ENCODE results near the gene SNX3.
A peak's percentile ranks its signal among the peaks of the same experiment; 100 is the strongest.
"Not testable (repeated sequence)": the region's sequence is repeated elsewhere in the genome, so short reads cannot be mapped to it uniquely, and the experiment has no call there.

Gene SNX3

DNA sequence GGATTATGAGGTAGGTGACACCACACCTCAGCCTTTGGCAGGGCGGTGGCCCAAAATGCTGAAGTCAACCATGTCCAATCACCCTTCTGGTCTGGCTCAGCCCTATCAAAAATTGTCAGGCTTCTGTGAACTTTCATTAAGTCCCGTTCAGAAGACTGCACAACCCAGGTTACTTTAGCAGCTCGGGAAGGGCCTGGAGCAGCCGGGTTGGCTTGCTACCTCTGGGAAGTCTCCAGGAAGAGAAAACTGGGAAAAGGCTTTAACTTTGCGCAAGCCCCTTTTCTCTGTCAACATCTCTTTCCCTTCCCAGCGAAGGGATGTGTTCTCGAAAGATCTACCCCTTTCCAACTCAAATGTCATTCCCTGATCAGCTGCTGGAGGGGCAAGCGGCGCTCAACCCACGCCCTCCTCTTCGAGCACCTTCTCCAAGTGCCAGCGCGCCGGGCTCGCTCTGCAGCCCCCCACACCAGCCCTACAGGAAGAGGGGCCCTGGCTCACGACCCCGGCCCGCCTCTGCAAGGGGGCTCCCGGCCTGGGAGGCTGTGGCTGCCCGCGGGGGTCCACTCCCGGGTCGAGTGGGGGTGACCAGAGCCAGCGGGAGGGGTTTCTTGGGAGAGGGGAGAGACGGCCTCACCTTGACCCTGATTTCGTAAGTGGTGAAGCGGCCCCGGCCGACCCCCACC, 573 bp downstream of the SNX3 start:
- DNase-seq = peak; percentile 66

DNA sequence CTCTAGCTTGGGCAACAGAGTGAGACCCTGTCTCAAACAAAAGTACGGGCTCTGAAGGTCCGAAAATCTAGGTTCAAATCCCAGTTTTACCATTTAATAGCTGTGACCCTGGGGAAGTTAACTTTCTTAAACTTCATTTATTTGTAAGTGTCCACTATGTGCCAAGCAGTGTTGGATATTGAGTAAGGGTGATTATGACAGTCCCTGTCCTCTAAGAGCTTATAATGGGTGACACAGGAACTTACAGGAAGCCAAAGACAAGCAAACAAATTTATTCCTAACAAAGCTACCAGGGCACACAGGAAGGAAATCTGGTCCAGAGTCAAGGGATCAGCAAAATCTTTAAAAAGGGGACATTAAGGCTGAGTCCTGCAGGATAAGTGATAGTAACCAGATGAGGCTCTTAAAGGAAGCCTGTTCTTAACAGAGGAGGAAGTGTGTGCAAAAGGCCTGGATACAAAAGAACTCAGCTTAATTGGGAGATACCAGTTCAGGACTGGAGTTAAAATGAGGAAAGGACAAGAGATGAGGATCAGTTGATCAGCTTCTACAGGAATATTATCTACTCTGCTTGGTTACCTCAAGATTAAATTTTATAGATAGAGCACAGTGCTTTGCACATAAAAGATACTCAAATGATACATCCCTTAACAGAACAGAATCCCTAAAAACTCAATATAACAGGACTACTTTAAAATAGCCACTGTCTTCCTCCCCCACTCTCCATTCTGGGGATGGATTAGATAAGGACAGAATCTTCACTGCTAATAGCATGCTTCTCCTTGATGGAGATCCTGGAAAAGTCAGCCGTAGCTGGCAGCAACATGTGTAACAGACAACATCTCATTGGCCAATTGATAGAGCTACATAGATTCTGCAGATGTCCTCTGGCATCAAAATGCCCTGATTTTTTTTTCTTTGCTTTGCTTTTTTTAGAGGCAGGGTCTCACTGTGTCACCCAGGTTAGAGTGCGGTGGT, 6.1 kb downstream of the SNX3 start:
- no peak for DNase-seq

DNA sequence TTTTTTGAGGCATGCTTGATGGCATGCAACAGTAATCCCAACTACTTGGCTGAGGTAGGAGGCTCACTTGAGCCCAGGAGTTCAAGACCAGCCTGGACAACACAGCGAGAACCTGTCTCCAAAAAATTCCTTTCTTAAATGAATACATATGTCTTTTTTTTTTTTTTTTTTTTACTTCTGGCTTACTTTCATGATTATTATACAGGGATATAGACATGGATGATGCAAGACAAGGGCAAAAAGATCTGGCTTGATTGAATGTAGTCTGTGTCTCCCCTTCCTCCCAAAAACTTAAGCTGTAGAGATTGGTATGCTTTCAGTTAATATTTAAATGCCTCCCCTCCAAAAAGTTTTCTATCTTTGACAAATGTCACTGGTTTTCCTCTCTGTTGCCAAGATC, 7.6 kb downstream of the SNX3 start:
- no peak for DNase-seq

DNA sequence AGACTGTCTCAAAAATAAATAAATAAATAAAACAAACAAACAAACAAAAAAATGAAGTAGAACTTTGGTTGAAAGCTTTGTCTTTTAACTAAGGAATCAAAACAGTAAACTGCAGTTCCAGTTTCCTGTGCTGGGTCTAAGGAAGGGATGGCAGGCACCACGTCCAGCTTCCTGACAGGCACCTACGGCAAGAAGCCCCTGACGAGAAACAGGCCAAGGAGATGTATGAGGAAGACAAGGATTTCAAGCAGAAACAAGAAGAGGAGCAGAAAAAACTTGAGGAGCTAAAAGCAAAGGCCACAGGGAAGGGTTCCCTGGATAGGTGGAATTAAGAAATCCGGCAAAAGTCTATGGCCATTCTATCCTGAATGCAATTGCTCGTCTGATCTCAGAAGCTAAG, 8.8 kb downstream of the SNX3 start:
- DNase-seq = no peak

DNA sequence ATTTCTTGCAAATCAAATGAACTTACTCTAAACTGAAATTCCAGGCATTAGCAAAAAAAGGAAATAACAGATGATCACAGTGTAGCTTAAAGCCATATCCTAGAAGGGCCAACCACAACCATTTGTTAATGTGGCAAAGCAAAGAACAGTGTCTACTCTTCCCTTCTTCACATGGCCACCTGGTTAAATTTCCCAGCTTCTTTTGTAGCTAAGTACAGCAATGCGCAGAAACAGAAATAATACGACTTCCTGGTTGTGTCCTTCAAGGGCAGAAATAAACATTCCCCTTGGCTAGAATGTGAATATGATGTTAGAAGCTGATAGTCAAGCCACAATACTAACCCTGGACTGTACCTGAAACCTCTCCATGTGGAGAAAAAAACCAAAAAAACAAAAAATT, 9.6 kb downstream of the SNX3 start:
- DNase-seq = no peak

DNA sequence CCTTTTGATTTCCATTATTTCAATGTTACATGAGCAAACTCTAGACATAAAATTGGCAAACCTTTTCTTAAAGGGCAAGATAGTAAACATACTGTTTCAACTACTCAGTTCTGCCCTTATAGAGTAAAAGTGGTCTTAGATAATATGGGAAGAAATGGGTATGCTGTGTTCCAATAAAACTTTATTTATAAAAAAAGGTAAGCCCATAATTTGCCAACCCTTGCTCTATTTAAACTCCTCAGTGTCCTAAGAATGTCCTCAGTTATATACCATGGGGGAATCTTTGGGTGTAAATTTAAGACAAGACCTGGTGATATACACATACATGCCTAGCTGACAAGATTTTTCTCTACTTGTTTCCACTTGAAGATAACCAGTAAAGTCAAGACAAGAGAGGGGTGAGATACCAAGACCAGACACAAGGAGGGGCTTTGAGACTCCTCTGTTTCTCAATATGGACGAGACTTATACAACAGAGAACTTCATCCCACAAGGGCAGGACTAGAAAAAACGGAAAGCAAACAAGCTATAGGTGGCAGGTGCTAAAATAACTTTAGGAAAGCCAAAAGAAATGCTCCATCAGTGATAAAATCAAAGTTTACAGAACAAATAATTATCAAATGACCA, 10.5 kb downstream of the SNX3 start:
- DNase-seq = no peak

DNA sequence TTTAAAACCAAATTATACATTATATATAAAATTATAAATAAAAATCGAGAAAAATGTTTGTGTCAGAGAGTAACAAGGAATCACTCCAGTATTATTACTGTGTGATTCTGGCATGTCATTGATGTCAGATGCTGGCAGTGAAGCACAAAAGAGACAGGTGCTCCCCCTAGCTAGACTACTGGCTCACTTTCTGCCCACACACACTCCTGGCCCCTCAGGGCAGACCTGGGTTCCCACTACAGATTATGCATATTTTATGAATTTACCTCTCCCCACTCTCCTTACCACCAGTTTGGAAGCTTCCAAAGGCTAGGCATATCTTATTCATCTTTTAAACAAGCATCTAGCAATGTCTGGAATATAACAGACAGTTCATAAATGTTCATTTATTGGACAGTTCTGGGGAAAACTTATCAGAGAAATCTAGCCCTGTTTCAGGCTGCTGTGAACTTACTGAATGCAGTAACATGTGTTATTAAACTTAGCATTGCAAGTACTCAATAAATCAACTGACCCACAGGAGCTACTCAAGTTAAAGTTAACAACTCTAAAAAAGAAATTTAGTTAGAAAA, 12.8 kb downstream of the SNX3 start:
- DNase-seq = no peak

DNA sequence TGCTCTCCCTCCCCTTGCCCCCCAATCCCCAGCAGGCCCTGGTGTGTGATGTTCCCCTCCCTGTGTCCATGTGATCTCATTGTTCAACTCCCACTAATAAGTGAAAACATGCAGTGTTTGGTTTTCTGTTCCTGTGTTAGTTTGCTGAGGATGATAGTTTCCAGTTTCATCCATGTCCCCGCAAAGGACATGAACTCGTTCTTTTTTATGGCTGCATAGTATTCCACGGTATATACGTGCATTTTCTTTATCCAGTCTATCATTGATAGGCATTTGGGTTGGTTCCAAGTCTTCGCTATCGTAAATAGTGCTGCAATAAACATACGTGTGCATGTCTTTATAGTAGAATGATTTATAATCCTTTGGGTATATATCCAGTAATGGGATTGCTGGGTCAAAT, 15.7 kb downstream of the SNX3 start:
- not testable (repeated sequence) for DNase-seq

DNA sequence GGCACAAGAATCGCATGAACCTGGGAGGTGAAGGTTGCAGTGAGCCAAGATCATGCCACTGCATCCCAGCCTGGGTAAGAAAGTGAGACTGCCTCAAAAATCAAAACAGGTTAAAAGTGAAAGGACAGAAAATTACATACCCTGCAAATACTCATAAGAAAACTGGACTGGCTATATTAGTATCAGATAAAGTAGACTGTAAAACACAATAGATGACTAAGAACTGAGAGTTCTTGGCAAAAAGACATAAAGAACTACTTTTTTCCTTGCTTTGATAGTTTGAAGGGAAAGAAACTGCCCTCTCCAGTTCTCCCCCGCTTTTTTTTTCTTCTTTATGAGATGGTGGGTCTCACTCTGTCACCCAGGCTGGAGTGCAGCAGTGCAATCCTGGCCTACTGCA, 17.0 kb downstream of the SNX3 start:
- DNase-seq = no peak

DNA sequence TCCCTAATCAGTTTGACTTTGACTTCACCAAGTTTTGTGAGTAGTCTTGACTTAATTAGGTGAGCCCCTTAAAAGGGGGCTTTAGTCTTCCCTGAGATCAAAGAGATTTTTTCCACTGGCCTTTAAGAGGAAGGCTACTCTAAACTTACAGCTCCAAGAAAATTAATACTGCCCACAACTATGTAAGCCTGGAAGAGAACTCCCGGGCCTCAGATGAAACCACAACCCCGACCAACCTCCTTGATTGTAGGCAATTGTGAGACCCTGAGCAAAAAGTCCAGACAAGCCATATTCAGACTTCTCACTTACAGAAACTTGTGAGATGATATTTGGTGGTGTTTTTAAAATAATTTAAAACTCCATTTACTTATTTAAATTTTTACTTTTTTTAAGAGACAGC, 18.1 kb downstream of the SNX3 start:
- DNase-seq = no peak

DNA sequence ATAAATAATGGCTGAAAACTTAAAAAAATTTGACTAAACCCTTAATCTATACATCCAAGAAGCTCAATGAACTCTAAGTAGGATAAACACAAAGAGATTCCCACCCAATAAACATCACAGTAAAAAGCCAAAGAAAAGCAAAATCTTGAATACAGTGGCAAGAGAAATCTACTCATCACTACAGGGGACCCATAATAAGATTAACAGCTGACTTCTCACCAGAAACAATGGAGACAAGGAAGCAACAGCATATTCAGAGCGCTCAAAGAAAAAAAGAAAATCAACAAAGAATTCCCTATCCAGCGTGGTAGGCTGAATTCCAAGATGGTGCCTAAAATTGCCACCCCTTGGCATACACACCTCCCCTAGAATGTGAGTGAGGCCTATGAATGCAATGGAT, 18.6 kb downstream of the SNX3 start:
- no peak for DNase-seq

DNA sequence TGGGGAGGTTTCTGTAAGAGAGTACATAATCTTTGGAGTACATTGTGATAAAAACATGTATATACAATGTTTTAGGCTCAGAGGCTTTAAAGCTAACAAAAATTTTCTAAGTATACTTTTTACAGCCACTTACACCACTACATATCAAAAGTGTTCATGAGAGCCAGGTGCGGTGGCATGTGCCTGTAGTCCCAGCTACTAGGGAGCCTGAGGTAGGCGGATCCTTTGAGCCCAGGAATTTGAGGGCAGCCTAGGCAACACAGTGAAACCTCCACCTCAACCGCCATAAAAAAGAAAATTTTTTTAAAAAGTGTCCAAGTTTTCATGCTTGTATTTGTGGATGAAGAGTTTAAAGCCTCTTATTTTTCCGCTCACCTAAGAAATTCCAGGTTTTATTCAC, 22.5 kb downstream of the SNX3 start:
- DNase-seq = no peak

DNA sequence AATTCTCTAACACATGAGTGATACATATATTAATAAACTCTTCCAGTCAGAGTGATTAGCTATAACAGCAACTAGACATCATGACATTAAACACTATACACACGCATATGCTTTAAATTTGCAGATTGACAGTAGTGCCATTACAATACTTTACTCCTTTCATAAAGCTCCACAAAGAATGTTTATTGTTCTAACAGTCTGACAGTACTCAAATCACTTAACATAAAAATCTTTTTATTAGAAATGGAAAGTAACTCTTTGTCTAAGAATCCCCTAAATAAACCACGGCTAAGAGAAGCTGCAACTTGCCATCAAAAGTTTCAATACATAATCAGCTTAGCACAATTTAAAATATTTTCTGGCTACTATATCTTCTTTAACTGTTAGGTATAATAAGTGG, 24.0 kb downstream of the SNX3 start:
- DNase-seq = no peak

DNA sequence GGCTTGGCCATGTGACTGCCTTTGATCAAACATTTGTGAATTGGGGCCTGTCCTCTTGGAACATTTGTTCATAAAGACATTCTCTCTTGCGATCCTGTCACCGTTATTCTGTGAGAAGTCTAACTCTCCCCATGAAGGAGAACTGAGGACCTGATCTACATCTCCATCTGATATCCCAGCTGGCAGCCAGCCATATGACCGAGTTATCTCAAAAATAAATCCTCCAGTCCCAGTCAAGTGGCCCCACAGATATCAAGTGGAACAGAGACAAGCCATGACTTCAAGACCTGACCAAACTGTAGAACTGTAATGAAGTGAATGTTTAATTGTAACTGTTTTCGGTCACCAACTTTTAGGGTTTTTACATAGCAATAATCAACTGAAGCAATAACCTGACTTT, 25.7 kb downstream of the SNX3 start:
- no peak for DNase-seq

DNA sequence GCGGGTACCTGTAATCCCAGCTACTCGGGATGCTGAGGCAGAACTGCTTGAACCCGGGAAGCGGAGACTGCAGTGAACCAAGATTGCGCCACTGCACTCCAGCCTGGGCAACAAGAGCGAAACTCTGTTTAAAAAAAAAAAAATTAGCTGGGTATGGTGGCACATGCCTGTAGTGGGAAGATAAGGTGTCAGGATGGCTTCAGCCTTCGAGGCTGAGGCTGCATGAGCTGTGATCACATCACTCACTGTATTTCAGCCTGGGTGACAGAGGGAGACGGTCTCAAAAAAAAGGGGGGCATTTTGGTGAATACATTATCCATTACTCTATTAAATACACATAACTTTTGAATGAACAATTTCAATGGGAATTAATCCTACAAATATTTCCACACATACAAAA, 32.4 kb downstream of the SNX3 start:
- no peak for DNase-seq

DNA sequence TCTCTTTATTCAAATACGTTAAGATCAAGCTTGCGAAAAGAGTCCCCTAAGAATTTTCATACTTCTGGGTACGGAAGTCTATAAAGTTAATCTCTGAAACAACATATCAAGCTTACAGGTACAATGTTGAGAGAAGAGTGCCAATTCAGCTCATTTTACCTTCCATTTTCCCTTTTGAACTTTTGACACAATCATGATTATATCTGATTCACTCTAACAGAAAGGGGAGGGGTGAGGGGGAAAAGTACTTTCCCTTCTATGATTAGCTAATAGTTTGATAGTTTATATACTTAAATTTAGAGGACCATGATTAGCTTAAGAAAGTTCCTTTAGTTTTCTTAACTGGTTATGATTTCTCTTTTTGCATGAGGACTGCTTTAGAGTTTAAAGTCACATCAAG, 33.5 kb downstream of the SNX3 start:
- DNase-seq = no peak

DNA sequence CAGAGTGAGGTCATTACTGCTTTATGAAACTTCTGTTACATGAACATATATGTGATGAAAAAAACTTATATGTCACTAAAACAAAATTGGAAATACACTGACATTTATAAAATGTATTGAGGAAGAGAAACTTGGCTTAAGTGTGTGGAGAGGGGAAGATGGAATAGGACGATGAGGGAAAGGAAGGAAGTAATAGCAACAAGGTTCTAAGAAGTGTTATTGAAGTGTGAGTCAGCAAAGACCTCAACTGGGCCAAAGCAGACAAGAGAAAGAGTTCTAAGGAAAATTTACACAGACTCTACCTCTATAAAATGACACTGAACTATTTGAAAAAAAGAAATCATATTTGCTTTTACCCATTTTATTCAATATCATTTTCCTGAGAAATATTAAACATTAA, 38.3 kb downstream of the SNX3 start:
- DNase-seq = no peak

DNA sequence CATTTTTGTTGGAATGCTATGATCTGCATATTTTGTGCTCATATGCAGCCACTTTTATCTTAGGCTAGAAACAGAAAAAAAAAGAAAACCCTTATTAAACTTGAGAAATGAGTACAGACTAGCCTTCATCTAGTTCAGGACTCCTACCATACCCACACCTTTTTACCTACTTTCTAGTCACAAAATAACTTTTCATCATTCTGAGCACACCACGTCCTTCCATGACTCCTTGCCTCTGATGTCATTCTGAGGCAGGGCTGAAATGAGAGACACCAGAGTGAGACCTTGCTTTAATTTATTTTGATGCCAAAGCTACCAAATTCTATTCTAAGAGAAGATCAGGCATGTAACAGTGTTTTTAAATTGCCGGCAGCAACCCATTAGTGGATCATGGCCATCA, 38.8 kb downstream of the SNX3 start:
- DNase-seq = no peak

DNA sequence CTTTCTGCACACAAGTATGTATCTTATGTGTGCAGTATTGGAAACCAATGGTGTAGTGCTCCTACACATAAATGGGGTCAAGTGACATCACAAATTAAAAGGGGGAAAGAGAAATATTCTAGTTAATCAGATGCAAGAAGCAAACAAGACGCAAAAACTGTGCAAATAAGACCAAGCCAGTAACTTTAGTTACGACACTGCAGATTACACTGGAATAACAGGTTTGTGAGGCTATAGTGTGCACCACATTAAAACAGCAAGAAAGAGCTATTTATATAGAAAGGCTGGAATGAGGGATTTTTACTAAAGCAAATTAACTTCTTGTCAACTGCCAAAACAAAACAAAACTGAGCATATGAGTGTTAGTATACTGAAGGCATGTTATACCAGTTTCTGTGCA, 49.2 kb downstream of the SNX3 start:
- no peak for DNase-seq

DNA sequence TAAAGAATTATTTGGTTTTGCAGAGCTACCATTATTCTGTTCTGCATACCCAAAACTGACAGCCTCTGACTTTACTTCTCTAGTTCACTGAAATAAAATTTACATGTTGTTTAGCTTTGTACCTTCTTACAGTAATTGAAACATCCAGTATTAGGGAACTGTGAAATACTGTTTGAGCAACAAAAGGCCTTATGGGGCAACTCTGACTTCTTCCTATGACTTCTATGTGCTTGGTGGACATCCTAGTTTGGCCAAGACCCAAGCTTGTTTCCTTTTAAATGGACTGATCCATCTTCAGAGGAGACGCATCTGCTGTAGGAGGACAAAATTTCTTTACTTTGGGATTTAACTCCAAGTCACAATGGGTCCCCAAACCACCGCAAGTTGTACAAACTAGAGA, 50.3 kb downstream of the SNX3 start:
- no peak for DNase-seq

DNA sequence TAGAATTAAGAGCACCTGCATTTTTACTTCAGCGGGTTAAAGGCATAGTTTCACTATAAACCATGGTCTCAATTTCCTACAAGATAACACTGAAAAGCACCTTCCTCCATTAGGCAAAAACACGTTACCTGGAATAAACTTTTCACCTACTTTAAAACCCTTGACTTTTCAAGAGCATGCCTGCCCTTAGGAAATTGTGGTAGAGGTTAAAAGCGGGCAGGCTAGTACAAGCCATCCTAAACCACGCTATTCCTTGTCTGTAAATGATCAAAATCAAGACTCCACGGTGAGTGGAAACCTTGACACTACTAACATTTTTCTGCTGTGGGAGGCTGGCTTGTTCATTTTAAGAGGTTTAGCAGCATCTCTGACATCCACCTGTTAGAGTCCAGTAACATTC, 51.1 kb downstream of the SNX3 start:
- no peak for DNase-seq

DNA sequence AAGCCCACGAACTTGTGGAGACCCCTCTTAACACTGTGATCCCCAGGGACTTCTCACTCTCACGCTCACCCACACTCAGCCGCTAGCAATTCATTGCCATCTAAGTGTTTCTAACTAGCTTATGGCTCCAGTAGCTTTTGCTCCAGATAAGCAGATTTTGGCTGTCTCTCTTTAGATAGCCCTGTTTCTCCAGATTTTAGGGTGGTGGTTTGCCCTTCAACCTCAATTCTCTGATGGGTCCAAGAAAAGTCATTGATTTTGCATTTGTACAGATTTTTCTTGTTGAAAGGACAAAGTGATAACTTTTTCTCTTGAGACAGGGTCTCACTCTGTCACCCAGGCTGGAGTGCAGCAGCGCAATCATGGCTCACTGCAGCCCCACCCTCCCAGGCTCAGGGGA, 53.8 kb downstream of the SNX3 start:
- no peak for DNase-seq

Measured in activated effector memory CD4-positive, alpha-beta T cell treated with anti-CD3 and anti-CD28 coated beads, Interleukin-2, amount 50 U/mL, for 16 hours (primary cell).